GM21367 (cell line): ENCODE data around the gene MRPL1.
"Not testable (repeated sequence)": the region's sequence is repeated elsewhere in the genome, so short reads cannot be mapped to it uniquely, and the experiment has no call there.

Source experiments
- ATAC-seq: cut with Tn5 transposase; IDR thresholded peaks from one replicate; pipeline ENCODE4 v1.9.1; 2021; ENCODE audit not compliant: unreplicated experiment

MRPL1 gene

DNA sequence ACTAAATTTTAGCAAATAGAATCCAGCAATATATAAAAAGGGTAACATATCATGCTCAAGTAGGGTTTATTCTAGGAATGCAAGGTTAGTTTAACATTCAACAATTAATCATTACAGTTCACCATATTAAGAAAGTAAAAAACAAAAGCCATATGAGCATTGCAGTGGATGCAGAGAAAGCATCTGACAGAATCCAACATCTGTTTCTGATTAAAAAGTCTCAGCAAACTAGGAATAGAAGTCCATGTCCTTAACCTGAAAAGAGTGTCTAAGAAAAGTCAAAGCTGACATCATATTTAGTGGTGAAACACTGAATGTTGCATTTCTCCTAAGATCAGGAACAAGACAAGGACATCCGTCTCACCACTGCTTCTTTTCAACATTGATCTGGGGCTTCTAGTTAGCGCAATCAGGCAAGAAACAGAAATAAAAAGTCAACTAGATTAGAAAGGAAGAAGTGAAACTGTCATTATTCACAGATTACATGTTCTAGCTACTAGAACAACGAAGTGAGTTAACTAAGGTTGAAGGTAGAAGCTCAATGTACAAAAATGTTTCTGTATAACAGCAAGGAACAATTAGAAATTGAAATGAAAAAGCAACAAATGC is 49.3 kb downstream of the MRPL1 start:
- peak; percentile 87 for ATAC-seq

DNA sequence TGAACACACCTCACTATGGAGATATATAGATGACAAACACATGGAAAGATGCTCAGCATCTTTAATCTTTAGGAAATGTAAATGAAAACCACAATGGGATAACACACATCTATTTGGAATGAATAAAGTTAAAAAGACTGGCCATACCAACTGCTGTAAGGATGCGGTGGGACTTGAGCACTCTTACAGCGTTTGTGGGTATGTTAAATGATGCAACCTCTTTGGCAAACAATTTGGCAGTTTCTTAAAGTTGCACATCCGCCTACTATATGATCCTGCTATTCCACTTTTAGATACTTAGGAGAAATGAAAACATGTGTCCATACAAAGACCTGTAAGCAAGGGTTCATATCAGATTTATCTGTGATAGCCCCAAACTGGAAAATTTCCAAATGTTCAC is 50.7 kb downstream of the MRPL1 start:
- no peak for ATAC-seq

DNA sequence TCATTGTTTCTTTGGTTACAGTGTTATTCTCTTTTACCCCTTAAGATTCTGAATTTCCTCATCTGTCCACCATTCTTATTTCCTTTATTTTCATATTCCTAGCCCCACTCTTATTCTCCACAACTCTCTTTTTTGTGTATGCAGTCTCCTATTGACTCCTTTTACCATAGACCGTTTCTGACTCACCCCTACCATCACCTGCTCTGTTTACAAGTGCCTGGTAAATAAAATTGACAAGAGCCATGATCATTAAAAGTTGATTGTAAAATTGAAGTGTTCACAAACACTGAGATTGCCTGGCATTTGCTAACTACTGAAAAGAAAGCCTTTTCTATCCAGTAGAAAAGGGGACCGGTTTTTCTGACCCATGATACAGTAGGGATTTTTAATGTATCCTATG is 54.4 kb downstream of the MRPL1 start:
- no peak for ATAC-seq

DNA sequence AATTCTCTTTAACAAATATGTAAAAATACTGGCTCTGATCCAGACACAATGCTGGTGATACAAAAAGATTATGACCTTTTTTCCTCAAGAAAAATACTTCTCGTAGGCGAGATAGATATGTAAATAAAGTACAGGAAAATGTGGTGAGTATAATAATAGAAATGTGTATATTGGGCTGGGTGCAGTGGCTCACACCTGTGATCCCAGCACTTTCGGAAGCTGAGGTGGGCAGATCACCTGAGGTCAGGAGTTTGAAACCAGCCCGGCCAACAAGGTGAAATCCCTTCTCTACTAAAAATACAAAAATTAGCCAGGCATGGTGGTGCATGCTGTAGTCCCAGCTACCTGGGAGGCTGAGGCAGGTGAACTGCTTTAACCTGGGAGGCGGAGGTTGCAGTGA is 55.0 kb downstream of the MRPL1 start:
- no peak for ATAC-seq

DNA sequence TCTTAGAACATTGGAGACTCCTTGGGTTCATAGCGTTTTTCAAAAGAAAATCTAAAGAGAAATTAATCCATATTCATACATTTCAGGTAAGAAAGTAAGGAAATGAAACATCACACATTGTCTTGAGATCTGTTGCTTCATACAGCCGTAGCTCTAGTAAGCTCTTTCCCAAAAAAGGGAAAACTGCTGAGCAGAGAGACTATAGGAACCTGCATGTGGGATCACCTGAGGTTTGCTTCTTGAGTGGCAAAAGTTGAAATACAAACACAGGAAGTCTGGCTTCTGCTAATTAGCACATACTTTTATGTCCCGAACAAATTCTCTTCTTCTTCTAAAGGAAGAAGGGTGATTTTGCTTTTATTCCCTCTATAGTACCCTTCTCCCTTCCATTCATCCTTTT is 57.7 kb downstream of the MRPL1 start:
- no peak for ATAC-seq

DNA sequence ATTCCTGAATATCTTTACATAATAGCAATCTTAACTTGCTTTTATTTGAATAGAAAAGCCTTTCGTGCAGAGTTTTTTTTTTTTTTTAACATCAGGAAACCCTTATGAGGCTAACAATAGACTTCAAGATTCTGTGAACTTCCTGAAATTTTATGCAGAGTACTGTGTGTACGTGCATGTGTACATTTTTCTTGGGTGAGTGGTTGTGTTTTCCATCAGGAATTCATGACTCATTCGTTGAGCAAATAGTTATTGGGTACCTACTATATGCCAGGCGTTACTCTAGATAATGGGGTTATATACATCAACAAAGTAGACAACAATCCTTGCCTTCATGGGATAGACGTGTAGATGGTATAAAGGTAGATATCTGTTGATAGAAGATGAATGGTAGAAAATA is 59.1 kb downstream of the MRPL1 start:
- no peak for ATAC-seq

DNA sequence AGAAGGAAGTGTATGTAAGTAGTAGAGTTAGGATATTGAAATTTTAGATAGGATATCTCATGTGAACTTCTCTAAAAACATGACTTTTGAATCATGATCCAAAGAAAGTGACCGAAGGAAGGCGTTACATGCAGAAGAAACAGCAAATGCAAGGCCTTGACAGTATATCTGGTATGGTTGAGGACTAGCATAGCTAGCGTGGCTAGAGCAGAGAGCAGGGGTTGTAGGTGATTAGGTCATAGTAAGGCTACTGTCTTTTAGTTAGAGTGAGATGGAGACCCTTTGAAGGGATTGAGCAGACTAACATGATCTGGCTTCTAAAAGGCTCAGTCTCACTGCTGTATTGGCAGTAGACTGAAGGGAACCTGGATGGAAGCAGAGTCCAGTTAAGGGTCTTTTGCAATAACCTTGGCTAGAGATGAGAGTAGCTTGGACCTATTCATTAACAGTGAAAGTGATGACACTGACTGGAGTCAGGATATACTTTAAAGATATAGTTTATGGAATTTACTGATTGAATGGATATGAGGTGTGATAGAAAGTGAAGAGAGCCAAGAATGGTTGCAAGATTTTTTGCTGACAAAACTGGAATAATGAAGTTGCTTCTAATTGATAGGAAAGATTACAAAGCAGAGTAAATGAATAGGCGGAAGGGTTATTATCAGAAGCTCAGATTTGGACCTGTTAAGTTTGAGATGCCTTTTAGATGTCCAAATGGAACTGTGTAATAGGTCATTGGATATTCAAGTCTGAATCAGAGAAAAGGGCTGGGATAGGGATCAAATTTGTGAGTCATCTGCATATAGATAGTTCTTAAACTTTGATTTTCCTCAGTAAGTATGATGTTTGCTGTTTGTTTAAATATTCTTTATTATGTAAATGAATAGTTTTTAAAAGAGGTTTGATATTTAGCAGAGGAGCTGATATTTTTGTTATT is 59.8 kb downstream of the MRPL1 start:
- no peak for ATAC-seq

DNA sequence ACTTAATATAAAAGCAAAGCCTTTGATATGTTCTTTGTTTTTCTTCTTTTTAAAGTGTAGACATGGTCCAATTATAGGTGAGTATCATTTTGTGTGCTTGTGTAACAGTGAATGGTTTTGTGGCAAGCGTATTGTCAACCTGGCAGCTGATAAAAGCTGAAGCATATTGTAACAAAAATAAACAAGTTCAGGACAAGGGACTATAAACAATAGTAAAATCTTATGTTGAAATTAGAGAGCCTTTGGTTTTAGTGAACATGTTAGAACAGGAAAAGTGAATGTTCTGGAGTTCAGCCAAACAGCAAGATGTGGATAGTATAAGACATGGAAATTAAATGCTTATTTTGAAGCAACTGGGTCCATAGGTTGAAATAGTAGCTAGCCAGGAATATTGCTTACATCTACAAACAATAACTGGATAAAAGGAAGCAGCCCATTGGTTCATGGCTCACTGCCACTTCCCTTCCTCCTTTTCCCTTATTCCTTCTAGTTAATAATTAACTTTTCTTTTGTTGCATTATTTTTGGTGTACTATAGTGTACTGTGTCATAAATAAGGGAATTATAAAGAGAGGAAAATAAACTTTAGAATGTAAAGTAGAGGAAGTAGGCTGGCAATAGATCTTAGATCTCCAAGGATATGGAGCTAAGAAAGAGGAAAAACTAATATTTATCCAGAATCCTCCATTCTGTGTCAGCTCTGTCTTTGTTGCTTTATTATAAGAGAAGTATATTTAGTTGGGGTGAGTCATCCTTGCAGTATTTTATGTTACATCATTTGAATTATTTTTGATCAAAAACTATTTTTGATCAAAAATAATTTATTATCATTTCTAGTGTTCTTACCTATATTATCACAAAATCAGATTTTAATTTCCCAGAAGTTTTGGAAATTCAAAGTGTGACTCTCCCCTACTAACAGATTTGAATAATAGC is 65.6 kb downstream of the MRPL1 start:
- no peak for ATAC-seq

DNA sequence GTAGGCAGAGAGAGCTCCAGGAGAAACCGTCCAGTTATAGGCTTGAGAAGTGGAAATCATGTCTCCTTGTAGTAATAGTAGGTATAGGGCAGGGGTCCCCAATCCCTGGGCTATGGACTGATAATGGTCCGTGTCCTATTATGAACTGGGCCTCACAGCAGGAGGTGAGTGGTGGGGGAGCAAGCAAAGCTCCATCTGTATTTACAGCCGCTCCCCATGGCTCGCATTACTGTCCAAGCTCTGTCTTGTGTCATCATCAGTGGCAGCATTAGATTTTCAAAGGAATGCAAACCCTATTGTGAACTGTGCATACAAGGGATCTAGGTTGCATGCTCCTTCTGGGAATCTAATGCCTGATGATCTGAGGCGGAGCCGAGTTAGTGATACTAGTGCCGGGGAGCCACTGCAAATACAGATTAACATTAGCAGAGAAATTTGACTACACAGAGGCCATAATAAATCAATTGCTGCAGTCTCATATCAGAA is 67.6 kb downstream of the MRPL1 start:
- ATAC-seq = no peak

DNA sequence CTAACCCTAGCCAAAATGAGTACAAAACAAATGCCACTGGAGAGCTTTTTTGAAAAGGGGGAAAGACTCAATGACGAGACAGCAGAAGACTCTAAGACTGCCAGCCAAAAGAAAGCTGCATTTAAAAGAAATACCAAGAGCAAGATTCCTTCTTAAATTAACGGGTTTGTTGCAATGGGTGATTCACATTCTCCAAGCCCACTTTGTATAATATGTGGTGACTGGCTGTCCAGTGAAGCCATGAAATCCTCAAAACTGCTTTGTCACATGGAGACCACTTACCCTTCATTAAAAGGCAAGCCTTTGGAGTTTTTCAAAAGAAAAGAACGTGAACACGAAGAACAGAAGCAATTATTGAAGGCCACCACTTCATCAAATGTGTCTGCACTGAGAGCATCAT is 68.2 kb downstream of the MRPL1 start:
- no peak for ATAC-seq

DNA sequence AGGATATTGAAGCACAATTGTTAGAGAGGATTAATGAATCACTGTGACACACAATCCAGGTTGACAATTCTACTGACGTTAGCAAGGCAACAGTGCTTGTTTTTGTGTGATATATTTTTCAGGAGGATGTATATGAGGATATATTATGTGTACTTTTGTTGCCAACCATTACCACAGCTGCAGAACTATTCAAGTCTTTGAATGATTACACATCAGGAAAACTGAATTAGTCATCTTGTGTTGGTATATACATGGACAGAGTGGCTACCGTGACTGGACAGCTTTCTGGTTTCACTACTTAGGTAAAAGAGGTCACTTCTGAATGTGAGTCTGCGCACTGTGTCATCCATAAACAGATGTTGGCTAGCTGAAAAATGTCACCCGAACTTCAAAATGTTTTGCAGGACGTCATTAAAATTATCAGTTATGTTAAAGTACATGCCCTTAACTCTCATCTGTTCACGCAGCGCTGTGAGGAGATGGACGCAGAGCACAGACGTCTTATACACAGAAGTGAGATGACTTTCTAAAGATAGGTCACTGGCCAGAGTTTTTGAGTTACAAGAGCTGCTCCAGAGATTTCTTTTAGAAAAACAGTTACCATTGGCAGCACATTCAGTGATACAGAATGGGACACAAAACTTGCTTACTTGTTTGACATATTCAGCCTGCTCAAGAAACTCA is 69.0 kb downstream of the MRPL1 start:
- no peak for ATAC-seq

DNA sequence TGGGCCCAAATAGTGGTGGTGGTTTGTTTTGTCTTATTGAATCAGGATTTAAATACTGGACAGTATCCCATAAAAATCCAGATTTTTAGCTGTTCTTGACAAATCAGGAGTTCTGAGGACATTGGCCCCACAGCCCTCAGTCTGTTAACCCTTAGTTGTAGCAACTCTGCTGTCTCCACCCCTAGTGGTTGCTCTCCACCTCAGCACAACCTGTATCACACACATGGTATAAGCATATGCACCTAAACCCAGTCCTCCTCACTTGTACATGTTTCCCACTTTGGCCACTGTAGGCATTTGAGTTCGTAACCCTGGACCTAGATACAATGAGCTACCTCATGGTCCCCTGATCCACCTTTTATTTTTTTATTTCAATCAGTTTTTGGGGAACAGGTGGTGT is 75.9 kb downstream of the MRPL1 start:
- ATAC-seq = no peak

DNA sequence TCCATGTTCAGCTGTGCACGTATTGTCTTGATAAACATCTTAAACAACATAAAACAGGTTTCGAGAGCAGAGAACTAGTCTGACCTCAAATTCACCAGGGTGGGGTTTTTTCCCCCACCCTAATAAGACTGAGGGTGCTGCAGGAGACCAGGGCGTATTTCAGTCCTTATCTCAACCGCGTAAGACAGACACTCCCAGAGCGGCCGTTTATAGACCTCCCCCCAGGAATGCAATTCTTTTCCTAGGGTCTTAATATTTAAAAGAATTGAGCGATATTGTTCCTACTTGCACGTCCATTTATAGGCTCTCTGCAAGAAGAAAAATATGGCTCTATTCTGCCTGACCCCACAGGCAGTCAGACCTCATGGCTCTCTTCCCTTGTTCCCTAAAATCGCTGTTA is 83.3 kb downstream of the MRPL1 start:
- not testable (repeated sequence) for ATAC-seq

DNA sequence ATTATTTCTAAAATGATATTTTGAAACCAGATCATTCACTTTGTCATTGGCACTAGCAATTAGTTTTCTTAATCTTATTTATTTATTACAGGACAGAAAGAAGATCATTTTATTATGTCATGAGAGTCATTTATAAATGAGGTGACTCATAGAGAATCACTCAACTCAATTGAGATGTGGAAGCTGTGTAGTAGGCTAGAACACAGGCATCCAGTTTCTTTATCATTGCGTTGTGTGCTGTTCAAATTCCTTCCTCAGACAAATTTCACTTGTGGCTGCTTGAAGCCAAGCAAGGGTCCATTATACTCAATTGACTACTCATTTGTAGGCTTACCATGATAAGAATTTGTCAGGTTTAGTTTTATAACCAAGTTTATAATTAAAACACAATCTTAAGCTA is 87.6 kb downstream of the MRPL1 start:
- ATAC-seq = no peak

DNA sequence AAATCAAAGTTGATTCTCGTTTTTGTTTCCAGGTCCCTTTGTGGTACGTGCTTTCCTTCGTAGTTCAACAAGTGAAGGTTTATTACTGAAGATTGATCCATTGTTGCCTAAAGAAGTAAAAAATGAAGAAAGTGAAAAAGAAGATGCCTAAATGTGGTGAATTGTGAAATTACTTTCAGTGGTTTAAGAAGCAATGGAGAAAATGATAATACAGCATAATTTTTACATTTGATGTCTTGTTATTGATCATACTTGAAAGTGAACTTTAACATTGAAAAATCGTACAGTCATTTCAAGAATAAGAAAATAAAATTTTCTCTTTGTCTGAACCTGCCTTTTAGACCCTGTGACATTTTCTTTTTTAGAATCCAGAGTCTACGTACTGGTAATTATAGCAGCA is 89.8 kb downstream of the MRPL1 start:
- no peak for ATAC-seq

DNA sequence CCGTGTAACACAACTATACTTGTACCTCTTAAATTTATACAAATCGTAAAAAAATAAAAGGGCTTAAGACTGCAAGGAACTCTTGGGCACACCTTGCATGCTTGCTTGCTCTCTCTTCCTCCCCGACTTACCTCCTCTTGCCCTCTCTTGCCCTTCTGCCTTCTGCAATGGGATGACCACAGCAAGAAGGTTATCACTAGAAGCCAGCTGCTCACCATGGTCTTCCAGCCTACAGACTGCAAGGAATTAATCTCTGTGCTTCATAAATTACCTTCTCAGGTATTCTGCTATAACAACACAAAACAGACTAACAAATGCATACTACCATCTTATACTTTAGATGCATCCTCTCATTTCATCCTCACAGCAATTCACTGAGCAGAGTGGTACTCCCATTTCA is 92.1 kb downstream of the MRPL1 start:
- no peak for ATAC-seq

DNA sequence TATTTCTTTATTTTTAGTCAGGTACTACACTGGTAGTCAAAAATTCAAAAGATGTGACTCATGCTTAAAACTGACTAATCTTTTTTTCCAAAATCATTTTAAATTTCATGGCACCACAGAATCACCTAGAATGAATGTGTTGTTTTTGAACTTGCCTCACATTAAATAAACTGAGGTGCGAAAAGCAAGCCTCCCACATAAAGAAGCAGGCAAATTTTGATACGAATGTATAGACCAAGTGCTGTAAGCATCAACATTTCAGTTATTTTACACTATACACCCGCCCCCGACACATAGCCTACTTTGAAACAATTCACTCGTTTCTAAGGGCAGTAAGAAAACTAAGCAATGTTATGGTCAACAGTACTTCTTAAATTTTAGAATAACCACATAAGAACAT is 94.3 kb downstream of the MRPL1 start:
- no peak for ATAC-seq

DNA sequence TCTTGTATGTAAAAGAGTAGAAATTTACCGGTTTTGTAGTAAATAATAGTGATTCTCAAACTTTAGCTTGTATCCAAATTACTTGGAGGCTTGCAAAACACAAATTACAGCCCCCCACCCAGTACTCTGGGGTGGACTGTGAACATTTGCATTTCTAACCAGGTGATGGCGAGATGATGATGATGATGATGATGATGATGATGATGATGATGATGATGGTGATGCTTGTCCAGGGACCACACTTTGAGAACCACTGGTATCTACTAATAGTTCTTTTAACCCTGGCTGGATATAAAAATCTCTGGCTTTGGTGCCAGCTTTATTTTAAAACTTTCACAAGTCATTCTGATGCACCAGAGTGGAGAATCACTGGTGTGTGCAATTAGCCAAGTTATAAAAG is 96.3 kb downstream of the MRPL1 start:
- ATAC-seq = no peak

DNA sequence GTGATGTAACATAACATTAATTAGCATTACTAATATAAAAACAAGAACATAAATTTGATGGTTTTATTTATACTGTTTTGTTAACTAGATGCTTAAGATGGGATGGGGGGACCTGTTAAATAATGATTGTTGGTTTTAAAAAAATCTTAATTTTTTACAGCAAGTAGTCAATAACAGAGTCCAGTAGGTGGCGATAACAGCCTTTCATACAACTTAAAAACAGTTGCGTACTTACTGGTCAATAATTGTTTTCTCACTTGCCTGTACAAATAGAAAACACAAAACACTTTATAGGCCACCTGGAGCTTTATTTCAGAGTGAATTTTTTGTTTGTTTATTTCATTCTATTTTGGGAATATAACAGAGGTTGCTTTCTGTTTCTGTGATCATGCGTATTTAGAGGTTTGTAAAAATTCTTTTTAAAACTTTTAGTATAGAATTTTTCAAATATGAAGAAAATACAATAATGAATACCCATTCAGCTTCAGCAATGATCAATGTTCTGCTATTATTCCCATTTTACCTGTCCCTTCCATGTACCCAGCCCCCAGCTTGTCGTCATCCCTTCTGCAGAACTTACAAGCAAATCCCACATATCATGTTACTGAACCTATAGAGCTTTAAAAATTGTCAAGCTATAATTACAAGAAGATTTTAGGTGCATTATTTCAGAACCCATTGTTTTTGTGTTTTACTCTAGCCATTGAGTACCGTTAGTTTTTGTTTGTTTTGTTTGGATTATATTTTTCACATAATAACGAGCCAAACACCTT is 97.1 kb downstream of the MRPL1 start:
- no peak for ATAC-seq

DNA sequence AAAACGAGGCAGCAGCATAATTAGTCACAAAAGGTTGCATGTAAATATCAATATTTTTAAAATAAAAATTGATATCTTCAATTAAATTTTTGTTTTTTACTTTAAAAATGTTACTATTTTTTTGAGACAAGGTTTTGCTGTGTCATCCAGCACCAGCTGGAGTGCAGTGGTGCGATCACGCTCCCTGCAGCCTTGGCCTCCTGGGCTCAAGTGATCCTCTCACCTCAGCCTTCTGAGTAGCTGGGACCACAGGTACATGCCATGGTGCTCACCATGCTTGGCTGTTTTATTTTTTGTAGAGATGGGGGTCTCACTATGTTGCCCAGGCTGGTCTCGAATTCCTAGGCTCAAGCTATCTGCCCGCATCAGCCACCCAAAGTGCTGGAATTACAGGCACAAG is 97.7 kb downstream of the MRPL1 start:
- no peak for ATAC-seq
